OCI-LY7 (cell line): ENCODE results near the gene TAF6. TPM values are rescaled to one million over a fixed set of nuclear protein-coding genes. Genes with fewer than 3 reads are reported as not detected.

Experiments
- BruUV-seq: library from RNA; stranded (reverse); fragments of 400-500 nt; replicated peaks from 2 replicates; lab custom pipeline; 2021; lab: Mats Ljungman, UMichigan
- CTCF ChIA-PET: fragments of 300-600 bp; sonication (Branson Sonifier 250); formaldehyde crosslinking; loops from one replicate; lab custom pipeline; 2022; ENCODE audit warnings: antibody characterized with exemption; ENCODE audit not compliant: unreplicated experiment; lab: Charles Lee
- POLR2A ChIA-PET: fragments of 300-600 bp; sonication (Branson Sonifier 250); formaldehyde crosslinking; loops from one replicate; lab custom pipeline; 2022; ENCODE audit warnings: antibody characterized with exemption; lab: Charles Lee
- DNase-seq: peaks from one replicate; pipeline ENCODE4 v3.0.0-alpha.2; 2015; ENCODE audit warnings: low spot score
- H2AFZ ChIP-seq: fragments of 200-600 bp; sonication (generic), shearing (Covaris generic); 2 replicates; pipeline ENCODE4 v1.6.1; 2014; ENCODE audit warnings: mild to moderate bottlenecking, antibody characterized with exemption, low read length, moderate library complexity
- H3K27ac ChIP-seq: fragments of 200-600 bp; sonication (generic); 2 replicates; pipeline ENCODE4 v1.5.1; 2014; ENCODE audit warnings: mixed run types, low read depth, mild to moderate bottlenecking, moderate library complexity, low read length, inconsistent platforms; ENCODE audit not compliant: poor library complexity, severe bottlenecking
- H3K36me3 ChIP-seq: fragments of 200-600 bp; sonication (generic); 2 replicates; pipeline ENCODE4 v1.6.1; 2014; ENCODE audit warnings: mild to moderate bottlenecking, antibody characterized with exemption, low read length, moderate library complexity, mixed read lengths; ENCODE audit not compliant: insufficient read depth
- H3K4me1 ChIP-seq: fragments of 200-600 bp; sonication (generic); 2 replicates; pipeline ENCODE4 v1.5.1; 2014; ENCODE audit warnings: mild to moderate bottlenecking, low read length; ENCODE audit not compliant: insufficient read depth, poor library complexity, severe bottlenecking
- H3K4me2 ChIP-seq: fragments of 200-600 bp; sonication (generic); 2 replicates; pipeline ENCODE4 v1.6.1; 2014; ENCODE audit warnings: mild to moderate bottlenecking, low read length
- H3K4me3 ChIP-seq: fragments of 200-600 bp; sonication (generic); 2 replicates; pipeline ENCODE4 v1.5.1; 2014; ENCODE audit warnings: mild to moderate bottlenecking, low read depth, low read length; ENCODE audit not compliant: poor library complexity, severe bottlenecking
- H3K79me2 ChIP-seq: fragments of 200-600 bp; sonication (generic); 2 replicates; pipeline ENCODE4 v1.6.1; 2016; ENCODE audit warnings: low read depth, mild to moderate bottlenecking, low read length, moderate library complexity, mixed read lengths; ENCODE audit not compliant: insufficient read depth
- H3K9me2 ChIP-seq: fragments of 200-600 bp; sonication (generic); 2 replicates; pipeline ENCODE4 v1.6.1; 2016; ENCODE audit warnings: mild to moderate bottlenecking, low read length, mixed read lengths; ENCODE audit not compliant: insufficient read depth
- H3K9me3 ChIP-seq: fragments of 200-600 bp; sonication (generic); 2 replicates; pipeline ENCODE4 v1.6.1; 2014; ENCODE audit warnings: mild to moderate bottlenecking, mixed run types, low read length, mixed read lengths
- H4K20me1 ChIP-seq: fragments of 200-600 bp; sonication (generic); 2 replicates; pipeline ENCODE4 v1.6.1; 2014; ENCODE audit warnings: mild to moderate bottlenecking, antibody characterized with exemption, low read length, moderate library complexity, mixed read lengths; ENCODE audit not compliant: insufficient read depth
- EZH2phosphoT487 ChIP-seq: fragments of 200-600 bp; sonication (generic); IDR thresholded peaks from 2 replicates; pipeline ENCODE4 v1.6.1; 2018; ENCODE audit warnings: low read depth, borderline replicate concordance, mild to moderate bottlenecking, mixed run types, antibody characterized with exemption, low read length, moderate library complexity, mixed read lengths
- intact Hi-C: fragments of 100-400 bp; cut with micrococcal nuclease; formaldehyde crosslinking; loops from one replicate; pipeline ENCODE4 v1.10.0; 2022; ENCODE audit not compliant: unreplicated experiment
- total RNA-seq, 2 experiments: library from RNA; depleted of rRNA in 1 of 2; stranded (reverse); fragments of >200 nt in 1 of 2; shearing (Covaris generic) in 1 of 2; gene quantifications; 2 replicates each; pipeline ENCODE4 v1.2.3, GENCODE V29; 2014 to 2022
- TF ChIP-seq, protein P1 (sequence below): fragments of 200-600 bp; sonication (generic); conservative IDR thresholded peaks from 2 replicates; pipeline ENCODE4 v1.5.1; 2014; ENCODE audit warnings: mild to moderate bottlenecking, antibody characterized with exemption, low read length, moderate library complexity, mixed read lengths

TAF6 gene
- total RNA-seq, 2 experiments from 2014 or later, result 28.0 to 71.0 TPM

DNA sequence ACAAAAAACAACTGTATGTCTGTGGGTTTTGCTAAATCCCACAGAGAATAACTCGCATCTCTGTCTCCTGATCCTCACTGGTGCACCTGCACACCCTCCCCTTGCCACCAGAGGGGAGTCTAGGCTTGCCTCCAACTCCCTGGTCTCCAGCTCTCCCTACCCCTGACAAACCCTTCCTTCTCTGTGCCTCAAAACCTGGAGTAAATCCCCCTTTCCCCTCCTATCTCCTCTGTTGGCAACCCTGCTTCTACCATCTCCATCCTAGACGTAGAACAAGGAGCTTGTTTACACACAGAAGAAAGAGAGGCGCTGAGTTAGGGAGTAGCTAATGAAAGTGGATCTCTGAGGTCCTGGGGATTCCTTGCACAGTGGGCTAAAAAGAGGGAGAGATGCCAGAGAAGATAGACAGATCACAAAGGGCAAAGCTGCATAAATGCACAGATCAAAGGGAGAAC, 13.6 kb upstream of the TAF6 start:
- H3K4me3 ChIP-seq, result no peak overlapping the region
- no peaks in the 10 kb centered on the region for H3K9me2 ChIP-seq
- H3K79me2 ChIP-seq, result no peaks in the 10 kb centered on the region
- intact Hi-C loops, result loop anchor here (1.0 to 10.0 kb wide), 4 partner anchors 85 to 275 kb away; no protein-coding TSS in a partner anchor
- H3K4me2 ChIP-seq, result peak overlapping the region; percentile 27; the same call in 1 of the 2 replicates
- POLR2A ChIA-PET, result interaction anchor here (0.5 to 1.1 kb wide), 5 partner anchors 31 to 270 kb away, joined by 3 to 9 read pairs (median 3); no protein-coding TSS in a partner anchor
- CTCF ChIA-PET, result interaction anchor here (0.5 to 1.2 kb wide), 6 partner anchors 32 to 269 kb away, joined by 3 to 6 read pairs (median 4); partner anchors contain the start of gene MCM7
- BruUV-seq, result no TSS peak
- TF ChIP-seq EZH2phosphoT487, result no peak
- TF ChIP-seq, protein P1, sequence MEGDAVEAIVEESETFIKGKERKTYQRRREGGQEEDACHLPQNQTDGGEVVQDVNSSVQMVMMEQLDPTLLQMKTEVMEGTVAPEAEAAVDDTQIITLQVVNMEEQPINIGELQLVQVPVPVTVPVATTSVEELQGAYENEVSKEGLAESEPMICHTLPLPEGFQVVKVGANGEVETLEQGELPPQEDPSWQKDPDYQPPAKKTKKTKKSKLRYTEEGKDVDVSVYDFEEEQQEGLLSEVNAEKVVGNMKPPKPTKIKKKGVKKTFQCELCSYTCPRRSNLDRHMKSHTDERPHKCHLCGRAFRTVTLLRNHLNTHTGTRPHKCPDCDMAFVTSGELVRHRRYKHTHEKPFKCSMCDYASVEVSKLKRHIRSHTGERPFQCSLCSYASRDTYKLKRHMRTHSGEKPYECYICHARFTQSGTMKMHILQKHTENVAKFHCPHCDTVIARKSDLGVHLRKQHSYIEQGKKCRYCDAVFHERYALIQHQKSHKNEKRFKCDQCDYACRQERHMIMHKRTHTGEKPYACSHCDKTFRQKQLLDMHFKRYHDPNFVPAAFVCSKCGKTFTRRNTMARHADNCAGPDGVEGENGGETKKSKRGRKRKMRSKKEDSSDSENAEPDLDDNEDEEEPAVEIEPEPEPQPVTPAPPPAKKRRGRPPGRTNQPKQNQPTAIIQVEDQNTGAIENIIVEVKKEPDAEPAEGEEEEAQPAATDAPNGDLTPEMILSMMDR, result peak; percentile 96
- H3K4me1 ChIP-seq, result peaks cover 36% of the 10 kb centered on the region
- no peaks in the 10 kb centered on the region for H4K20me1 ChIP-seq
- DNase-seq, result peak; percentile 81
- H3K9me3 ChIP-seq, result no peaks in the 10 kb centered on the region
- H3K27ac ChIP-seq, result no peak overlapping the region
- H3K36me3 ChIP-seq, result no peaks in the 10 kb centered on the region
- H2AFZ ChIP-seq, result 0 out of 2 replicates have a peak overlapping the region, but pooled peaks have one; percentile 1

DNA sequence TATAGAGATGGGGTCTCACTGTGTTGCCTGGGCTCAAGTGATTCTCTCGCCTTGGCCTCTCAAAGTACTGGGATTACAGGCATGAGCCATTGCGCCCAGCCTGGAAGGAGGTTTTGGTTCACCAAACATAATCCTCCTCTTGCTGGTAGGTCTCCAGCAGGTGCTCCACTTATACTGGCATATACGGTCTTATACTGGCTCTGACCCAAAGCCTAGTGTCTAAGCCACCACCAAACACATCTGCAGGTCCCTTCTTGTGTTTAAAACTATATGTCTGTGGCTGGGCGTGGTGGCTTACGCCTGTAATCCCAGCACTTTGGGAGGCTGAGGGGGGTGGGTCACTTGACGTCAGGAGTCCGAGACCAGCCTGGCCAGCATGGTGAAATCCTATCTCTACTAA, 13.0 kb upstream of the TAF6 start:
- H4K20me1 ChIP-seq, result no peaks in the 10 kb centered on the region
- no peaks in the 10 kb centered on the region for H3K79me2 ChIP-seq
- no peaks in the 10 kb centered on the region for H3K9me3 ChIP-seq
- no peak overlapping the region for H3K4me3 ChIP-seq
- CTCF ChIA-PET, result no interaction called here
- H2AFZ ChIP-seq, result no peak overlapping the region
- POLR2A ChIA-PET, result interaction anchor here (0.5 to 1.1 kb wide), 4 partner anchors 31 to 271 kb away, joined by 3 to 9 read pairs (median 4); no protein-coding TSS in a partner anchor
- H3K4me1 ChIP-seq, result peaks cover 34% of the 10 kb centered on the region
- no peaks in the 10 kb centered on the region for H3K36me3 ChIP-seq
- no peaks in the 10 kb centered on the region for H3K9me2 ChIP-seq
- DNase-seq, result no peak
- TF ChIP-seq, protein P1, result no peak
- no peak for TF ChIP-seq EZH2phosphoT487
- H3K27ac ChIP-seq, result no peak overlapping the region
- peak overlapping the region; percentile 27; the same call in 1 of the 2 replicates for H3K4me2 ChIP-seq
- no TSS peak for BruUV-seq
- intact Hi-C loops, result loop anchor here (1.0 to 10.0 kb wide), 4 partner anchors 85 to 275 kb away; no protein-coding TSS in a partner anchor
